HG02642 (cell line): ENCODE data around the gene MROH8.
A peak's percentile ranks its signal among the peaks of the same experiment; 100 is the strongest.
"Not testable (repeated sequence)": the region's sequence is repeated elsewhere in the genome, so short reads cannot be mapped to it uniquely, and the experiment has no call there.

Experiments used
- ATAC-seq: cut with Tn5 transposase; IDR thresholded peaks from one replicate; pipeline ENCODE4 v1.9.1; 2021; ENCODE audit warnings: mild to moderate bottlenecking; ENCODE audit not compliant: unreplicated experiment, poor library complexity

MROH8 gene

DNA sequence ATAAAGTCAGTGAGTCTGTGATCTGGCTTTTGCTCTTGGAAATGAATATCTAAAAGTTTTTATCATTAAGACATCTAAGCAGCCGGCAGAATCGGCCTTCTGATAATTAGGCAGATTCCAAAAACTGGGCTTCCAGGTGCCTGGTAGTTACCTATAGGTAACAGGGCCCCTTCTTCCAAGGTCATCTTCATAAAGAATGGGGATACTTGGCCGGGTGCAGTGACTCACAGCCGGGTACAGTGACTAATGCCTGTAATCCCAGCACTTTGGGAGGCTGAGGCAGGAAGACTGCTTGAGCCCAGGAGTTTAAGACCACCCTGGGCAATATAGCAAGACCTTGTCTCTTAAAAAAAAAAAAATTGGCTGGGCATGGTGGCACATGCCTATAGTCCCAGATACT lies 70.7 kb downstream of the MROH8 start:
- no peak for ATAC-seq

- ATAC-seq = no peak
Observed at GRCh38 chr20:37102571-37102970, 76.8 kb downstream of the MROH8 start.

DNA sequence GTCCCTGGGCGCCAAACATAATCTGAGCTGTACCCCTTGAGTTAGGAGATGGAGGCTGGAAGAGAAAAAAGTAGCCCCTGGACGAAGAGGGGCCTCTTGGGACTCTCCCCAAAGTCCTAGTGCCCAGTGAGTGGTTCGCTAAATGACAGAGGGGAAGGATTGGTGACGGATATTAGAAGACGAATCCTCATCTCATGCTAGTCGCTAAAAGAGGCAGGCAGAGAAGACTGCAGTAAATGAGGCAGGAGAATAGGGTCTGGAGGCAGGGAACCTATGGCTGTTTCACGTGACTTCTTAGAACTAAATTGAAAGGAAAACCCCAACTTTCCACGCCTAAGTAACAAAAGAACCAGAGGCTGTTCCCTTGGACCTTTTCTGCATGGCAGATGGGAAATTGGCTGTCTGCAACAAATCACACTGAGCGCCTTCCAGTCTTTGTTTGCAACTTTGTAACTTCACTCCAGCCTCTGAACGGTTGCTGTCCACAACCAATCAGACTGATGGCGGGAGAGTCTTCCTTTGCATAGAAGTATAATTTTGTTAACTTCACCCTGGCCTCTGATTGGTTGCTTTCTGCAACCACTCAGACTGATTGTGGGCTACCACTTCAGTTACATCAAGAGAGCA lies 82.8 kb downstream of the MROH8 start:
- peak; percentile 1 for ATAC-seq

DNA sequence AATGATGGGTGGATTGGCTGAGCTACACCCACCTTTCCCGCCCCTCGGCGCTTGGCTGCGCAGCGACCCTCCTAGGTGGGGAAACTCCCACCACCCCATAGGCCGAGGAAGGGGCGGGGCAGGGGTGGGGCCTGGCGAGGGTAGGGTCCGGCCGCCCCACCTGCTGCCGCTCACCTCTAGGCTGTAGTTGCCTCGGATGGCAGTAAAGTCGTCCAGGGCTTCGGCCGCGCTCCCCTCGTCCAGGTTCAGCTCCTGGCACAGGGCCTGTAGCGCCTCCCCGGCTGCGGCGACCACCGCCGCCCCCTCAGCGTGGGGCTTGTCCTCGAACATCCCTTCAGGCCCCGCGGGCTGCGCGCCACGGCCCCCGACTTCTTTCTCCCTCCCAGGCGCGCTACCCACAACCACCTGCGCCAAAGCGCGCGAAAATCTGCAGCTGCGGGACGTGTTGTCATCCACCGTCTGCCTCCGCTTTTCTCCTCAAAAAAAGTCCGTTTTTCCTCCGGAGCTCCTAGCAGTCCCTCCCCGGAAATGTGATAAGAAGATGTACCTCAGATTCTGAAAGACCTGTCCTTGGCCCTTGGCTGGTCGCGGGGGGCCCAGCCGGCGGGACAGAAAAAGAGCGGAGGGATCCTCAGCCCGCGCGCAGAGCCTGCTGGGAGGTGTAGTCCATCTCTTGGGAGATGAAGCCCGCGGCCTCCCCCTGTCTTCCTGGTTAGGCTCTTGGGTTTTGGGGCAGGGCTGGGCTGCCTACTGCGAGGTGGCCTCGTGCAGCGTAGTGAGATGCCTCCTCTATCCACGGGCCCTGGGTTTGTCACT lies 83.5 kb downstream of the MROH8 start, which contains the start of gene RBL1:
Gene RBL1, minus strand, starts transcription at position 399 of the 816 bp plus-strand sequence. Its CDS starts 69 bp downstream, at position 330.
- ATAC-seq = peak; percentile 77

DNA sequence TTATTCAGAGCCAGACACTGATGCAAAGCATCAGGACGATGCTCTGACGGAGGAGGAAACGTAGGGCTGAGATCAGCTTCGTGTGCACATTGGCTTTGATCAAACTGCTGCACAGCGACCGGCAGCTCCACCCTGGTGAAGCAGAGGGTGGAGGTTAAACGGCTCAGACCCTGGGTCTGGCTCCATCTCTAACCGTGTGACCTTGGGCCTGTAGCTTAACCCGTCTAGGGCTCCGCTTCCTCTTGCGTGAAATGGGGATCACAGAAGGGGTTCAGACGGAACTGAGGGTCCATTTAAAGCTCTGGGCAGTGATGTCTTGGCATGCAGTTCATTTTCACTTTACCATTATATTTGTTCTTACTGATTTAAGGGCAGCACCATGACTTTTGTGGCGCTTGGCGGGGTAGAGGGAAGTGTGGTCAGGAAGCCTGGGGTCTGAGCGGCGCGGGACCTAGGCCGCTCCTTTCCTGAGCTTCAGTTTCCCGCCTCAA lies 84.2 kb downstream of the MROH8 start:
- ATAC-seq = peak; percentile 27

DNA sequence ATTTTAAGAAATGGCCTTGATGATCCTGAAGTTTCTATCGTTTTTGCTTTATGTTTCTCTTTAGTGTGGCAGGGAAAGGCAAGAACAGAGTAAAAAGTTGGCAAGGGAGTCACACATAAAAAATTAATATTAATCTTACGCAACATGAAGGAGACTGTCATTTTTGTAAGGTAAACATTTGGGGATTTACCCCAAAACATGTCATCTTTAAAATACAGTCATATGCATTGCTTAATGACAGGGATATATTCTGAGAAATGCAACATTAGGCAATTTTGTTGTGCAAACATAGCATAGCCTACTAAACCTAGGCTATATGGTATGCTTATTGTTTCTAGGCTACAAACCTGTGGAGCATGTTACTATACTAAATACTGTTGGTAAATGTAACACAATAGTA lies 88.9 kb downstream of the MROH8 start:
- no peak for ATAC-seq

DNA sequence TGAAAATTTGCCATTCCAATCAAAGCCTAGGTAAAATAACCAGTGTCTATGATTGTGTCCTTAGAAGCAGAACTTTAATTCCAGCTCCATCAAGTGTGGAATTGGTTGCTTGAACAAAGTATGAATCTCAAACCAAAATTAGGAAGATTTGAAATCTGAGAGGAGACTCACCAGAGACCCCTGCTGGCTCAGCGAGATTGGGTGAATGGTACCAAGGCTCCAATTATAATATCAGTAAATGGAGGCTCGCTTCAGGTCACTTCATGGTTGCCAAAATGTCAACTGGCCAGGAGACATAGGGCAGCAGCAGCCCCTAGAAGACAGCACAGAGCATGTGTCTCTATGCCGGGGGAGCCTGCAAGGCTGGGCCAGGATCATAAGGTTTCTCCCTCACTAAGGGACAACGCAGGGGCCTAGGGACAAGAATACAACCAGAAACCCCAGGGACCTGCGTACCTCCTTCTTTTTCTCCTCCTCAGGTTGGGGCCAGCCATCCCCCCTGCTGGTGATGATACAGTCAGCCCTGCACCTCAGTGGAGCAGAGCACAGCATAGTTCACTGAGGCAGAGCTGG lies 97.5 kb downstream of the MROH8 start:
- no peak for ATAC-seq

DNA sequence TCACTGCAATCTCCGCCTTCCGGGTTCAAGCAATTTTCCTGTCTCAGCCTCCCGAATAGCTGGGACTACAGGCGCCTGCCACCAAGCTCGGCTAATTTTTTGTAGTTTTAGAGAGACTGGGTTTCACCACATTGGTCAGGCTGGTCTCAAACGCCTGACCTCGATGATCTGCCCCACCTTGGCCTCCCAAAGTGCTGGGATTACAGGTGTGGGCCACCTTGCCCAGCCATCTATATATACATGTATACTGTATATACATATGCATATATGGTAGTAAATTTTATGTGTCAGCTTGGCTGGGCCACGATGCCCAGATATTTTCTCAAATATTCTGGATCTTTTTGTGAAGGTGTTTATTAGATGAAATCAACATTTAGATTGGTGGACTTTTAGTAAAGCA lies 102.3 kb downstream of the MROH8 start:
- no peak for ATAC-seq

DNA sequence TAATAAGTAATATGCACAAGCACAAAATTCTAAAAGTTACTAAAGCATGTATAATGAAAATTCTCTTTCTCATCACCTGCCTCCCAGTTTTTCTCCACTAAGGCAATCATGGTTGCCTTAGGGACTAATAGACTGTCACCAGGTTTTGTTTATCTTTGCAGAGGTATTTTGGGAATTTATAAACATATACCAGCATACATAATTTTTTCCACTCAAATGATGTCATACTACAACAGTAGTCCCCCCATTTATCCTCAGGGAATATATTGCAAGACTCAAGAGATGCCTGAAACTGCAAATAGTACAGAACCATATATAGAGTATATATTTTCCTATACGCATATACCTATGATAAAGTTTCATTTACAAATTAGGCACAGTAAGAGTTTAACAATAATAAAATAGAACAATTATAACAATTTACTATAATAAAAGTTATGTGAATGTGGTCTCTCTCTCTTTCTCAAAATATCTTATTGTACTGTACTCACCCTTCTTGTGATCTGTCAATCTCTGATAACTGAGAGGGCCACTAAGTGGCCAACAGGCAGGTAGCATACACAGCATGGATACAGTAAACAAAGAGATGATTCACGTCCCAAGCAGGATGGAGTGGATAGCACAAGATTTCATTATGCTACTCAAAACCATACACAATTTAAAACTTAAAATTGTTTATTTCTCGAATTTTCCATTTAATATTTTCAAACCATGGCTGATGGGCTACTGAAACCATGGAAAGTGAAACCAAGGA lies 103.2 kb downstream of the MROH8 start:
- no peak for ATAC-seq

GRCh38 chr20:37072293-37073196 lies 106.8 kb downstream of the MROH8 start:
- no peak for ATAC-seq

- ATAC-seq = no peak
Observed at GRCh38 chr20:37071481-37071911, 107.9 kb downstream of the MROH8 start.

DNA sequence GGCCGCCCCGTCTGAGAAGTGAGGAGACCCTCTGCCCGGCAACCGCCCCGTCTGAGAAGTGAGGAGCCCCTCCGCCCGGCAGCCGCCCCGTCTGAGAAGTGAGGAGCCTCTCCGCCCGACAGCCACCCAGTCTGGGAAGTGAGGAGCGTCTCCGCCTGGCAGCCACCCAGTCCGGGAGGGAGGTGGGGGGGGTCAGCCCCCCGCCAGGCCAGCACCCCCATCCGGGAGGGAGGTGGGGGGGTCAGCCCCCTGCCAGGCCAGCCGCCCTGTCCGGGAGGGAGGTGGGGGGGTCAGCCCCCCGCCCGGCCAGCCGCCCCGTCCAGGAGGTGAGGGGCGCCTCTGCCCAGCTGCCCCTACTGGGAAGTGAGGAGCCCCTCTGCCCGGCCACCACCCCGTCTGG lies 109.8 kb downstream of the MROH8 start:
- ATAC-seq = not testable (repeated sequence)

- ATAC-seq = no peak
Observed at GRCh38 chr20:37066168-37066567, 113.2 kb downstream of the MROH8 start.

DNA sequence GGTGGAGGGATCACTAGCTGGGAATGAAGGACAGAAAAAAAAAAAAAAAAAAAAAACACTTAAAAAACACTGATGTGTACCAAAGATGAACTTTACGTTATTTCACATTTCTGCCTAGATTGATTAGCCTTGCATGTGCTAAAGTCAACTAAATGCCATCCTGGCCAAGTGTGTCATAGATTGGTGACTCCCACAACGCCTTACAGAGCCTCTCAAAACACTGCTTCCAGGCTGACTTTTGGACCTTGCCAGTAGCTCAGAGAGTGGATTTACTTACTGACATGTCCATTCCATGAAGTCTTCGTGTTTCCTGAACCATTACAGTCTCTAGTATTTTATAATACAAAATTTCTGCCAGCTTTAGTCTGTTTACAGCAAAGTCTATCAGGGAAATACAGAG lies 124.1 kb downstream of the MROH8 start:
- no peak for ATAC-seq

DNA sequence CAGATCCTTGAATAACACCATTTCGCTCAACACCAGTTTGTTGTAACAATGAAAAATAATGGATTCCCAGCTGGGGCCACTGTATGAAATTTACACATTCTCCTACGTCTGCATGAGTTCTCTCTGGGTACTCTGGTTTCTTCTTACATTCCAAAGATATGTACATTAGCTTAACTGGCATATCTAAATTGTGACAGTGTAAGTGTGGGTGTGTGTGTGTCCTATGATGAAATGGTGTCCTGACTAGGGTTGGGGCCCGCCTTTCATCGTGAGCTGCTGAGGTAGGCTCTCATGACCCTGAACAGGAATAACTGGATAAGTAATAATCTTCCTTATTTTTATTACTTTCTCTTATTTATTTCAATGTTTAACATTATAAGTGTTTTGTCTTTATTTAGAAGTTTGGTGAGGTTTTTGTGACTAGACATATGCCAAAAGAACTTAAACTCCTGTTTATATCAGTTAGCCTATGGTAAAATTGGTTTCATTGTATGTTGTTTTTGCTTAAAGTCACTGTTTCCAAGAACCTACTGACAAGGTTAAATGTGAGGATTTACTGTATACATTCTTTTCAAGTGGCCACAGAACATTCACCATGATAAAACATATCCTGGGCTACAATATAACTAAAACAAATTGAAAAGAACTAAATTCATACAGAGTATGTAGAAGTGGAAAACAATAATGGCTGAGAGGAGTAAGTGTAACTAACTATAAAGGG lies 126.0 kb downstream of the MROH8 start:
- ATAC-seq = no peak
